HepG2 (cell line): ENCODE data around the gene NINL. TPM values are rescaled to one million over a fixed set of nuclear protein-coding genes. Genes with fewer than 3 reads are reported as not detected.

Experiments used
- CSRNP1 ChIP-seq: sonication (generic); formaldehyde crosslinking; IDR thresholded peaks from 2 replicates; pipeline ENCODE4 v1.8.1; 2023; ENCODE audit warnings: mild to moderate bottlenecking, missing genetic modification reagents
- HMG20A ChIP-seq: IDR thresholded peaks from 2 replicates; pipeline ENCODE4 v1.6.1; 2016; ENCODE audit warnings: borderline replicate concordance
- HNF4A ChIP-seq: sonication (generic); formaldehyde crosslinking; IDR thresholded peaks from 2 replicates; pipeline ENCODE4 v1.4.0; 2020; ENCODE audit warnings: missing genetic modification reagents
- IKZF5 ChIP-seq: IDR thresholded peaks from 2 replicates; pipeline ENCODE4 v1.6.1; 2018; ENCODE audit warnings: missing genetic modification reagents, mild to moderate bottlenecking, missing compliant biosample characterization
- ONECUT2 ChIP-seq: sonication (generic); formaldehyde crosslinking; IDR thresholded peaks from 2 replicates; pipeline ENCODE4 v1.4.0; 2020; ENCODE audit warnings: missing genetic modification reagents
- PAXIP1 ChIP-seq: sonication (generic); formaldehyde crosslinking; conservative IDR thresholded peaks from 2 replicates; pipeline ENCODE4 v1.4.0; 2020; ENCODE audit warnings: mild to moderate bottlenecking, missing genetic modification reagents, moderate library complexity
- STAG1 ChIP-seq: sonication (generic); formaldehyde crosslinking; IDR thresholded peaks from 2 replicates; pipeline ENCODE4 v1.4.0; 2020; ENCODE audit warnings: missing genetic modification reagents
- YEATS4 ChIP-seq: sonication (generic); formaldehyde crosslinking; IDR thresholded peaks from 2 replicates; pipeline ENCODE4 v1.4.0; 2020; ENCODE audit warnings: missing genetic modification reagents, borderline replicate concordance
- ZNF180 ChIP-seq: sonication (generic); formaldehyde crosslinking; IDR thresholded peaks from 2 replicates; pipeline ENCODE4 v1.4.0; 2020; ENCODE audit warnings: low read depth, missing genetic modification reagents, borderline replicate concordance
- ZNF207 ChIP-seq: fragments of 450-650 bp; IDR thresholded peaks from 2 replicates; pipeline ENCODE4 v1.6.1; 2016; ENCODE audit warnings: antibody characterized with exemption, borderline replicate concordance
- ZNF235 ChIP-seq: sonication (generic); formaldehyde crosslinking; IDR thresholded peaks from 2 replicates; pipeline ENCODE4 v1.8.1; 2023; ENCODE audit warnings: mild to moderate bottlenecking, missing genetic modification reagents, borderline replicate concordance
- ZNF253 ChIP-seq: sonication (generic); formaldehyde crosslinking; IDR thresholded peaks from 2 replicates; pipeline ENCODE4 v1.8.0; 2022; ENCODE audit warnings: mild to moderate bottlenecking, missing genetic modification reagents, borderline replicate concordance
- ZNF354B ChIP-seq: sonication (generic); formaldehyde crosslinking; IDR thresholded peaks from 2 replicates; pipeline ENCODE4 v1.8.0; 2022; ENCODE audit warnings: mild to moderate bottlenecking, missing genetic modification reagents
- ZNF749 ChIP-seq: sonication (generic); formaldehyde crosslinking; IDR thresholded peaks from 2 replicates; pipeline ENCODE4 v1.8.0; 2022; ENCODE audit warnings: mild to moderate bottlenecking, missing genetic modification reagents, moderate library complexity, borderline replicate concordance
- ZNF850 ChIP-seq: sonication (generic); formaldehyde crosslinking; conservative IDR thresholded peaks from 2 replicates; pipeline ENCODE4 v1.9.0; 2021; ENCODE audit warnings: mild to moderate bottlenecking, missing genetic modification reagents
- ZSCAN25 ChIP-seq: sonication (generic); formaldehyde crosslinking; IDR thresholded peaks from 2 replicates; pipeline ENCODE4 v1.8.0; 2022; ENCODE audit warnings: mild to moderate bottlenecking, missing genetic modification reagents
- polyA plus RNA-seq, 8 experiments: library from polyadenylated mRNA; depleted of rRNA in 3 of 8; stranded (reverse) in 7 of 8; unstranded in 1 of 8; fragments of >200 nt; fragmentation: Illumina TruSeq in 4 of 8; extraction: Trizol in 4 of 8; gene quantifications; 2 replicates each; pipeline versions ENCODE4 v1.2.1 to v1.2.3, GENCODE V29; 2011 to 2016; ENCODE audit warnings: low read depth in 4 of 8, missing spikeins in 1 of 8, mixed read lengths in 1 of 8; ENCODE audit not compliant: insufficient read depth in 1 of 8
- total RNA-seq, 5 experiments: library from RNA; depleted of rRNA; stranded (reverse); fragments of >200 nt; fragmentation: Illumina TruSeq; extraction: Trizol; gene quantifications; 2 replicates each; pipeline ENCODE4 v1.2.3, GENCODE V29; 2016; ENCODE audit warnings: low read depth in 1 of 5
- TF ChIP-seq, protein P1 (sequence below): sonication (generic); formaldehyde crosslinking; IDR thresholded peaks from 2 replicates; pipeline ENCODE4 v1.4.0; 2020; ENCODE audit warnings: missing genetic modification reagents
- TF ChIP-seq, protein P2 (sequence below): sonication (generic); IDR thresholded peaks from 2 replicates; pipeline ENCODE4 v1.6.1; 2016; ENCODE audit warnings: low read depth, borderline replicate concordance
- TF ChIP-seq, protein P3 (sequence below): sonication (generic); formaldehyde crosslinking; IDR thresholded peaks from 2 replicates; pipeline ENCODE4 v1.4.0; 2020; ENCODE audit warnings: missing genetic modification reagents, mild to moderate bottlenecking, borderline replicate concordance

Gene NINL
- total and polyA plus RNA-seq, 2 of the 13 experiments (the other 11 are each of a cell fraction or from before 2014, with no cell fraction given), result 32.3 to 34.3 TPM

- TF ChIP-seq ZNF850 (CRISPR knock-in tag), result no peak
- no peak for TF ChIP-seq ZNF253 (CRISPR knock-in tag)
- TF ChIP-seq ZNF235 (CRISPR knock-in tag), result no peak
- no peak for TF ChIP-seq ZSCAN25
- TF ChIP-seq, protein P1, sequence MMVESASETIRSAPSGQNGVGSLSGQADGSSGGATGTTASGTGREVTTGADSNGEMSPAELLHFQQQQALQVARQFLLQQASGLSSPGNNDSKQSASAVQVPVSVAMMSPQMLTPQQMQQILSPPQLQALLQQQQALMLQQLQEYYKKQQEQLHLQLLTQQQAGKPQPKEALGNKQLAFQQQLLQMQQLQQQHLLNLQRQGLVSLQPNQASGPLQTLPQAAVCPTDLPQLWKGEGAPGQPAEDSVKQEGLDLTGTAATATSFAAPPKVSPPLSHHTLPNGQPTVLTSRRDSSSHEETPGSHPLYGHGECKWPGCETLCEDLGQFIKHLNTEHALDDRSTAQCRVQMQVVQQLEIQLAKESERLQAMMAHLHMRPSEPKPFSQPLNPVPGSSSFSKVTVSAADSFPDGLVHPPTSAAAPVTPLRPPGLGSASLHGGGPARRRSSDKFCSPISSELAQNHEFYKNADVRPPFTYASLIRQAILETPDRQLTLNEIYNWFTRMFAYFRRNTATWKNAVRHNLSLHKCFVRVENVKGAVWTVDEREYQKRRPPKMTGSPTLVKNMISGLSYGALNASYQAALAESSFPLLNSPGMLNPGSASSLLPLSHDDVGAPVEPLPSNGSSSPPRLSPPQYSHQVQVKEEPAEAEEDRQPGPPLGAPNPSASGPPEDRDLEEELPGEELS (CRISPR knock-in tag), result peak; percentile 57
- no peak for TF ChIP-seq ZNF180 (CRISPR knock-in tag)
- TF ChIP-seq IKZF5 (CRISPR knock-in tag), result 0 out of 2 replicates have a peak, but pooled peaks have one; percentile 29
- peak; percentile 77 for TF ChIP-seq PAXIP1 (CRISPR knock-in tag)
- no peak for TF ChIP-seq HMG20A (CRISPR knock-in tag)
- TF ChIP-seq ONECUT2 (CRISPR knock-in tag), result no peak
- no peak for TF ChIP-seq ZNF354B
- TF ChIP-seq ZNF749 (CRISPR knock-in tag), result 0 out of 2 replicates have a peak, but pooled peaks have one; percentile 34
- TF ChIP-seq STAG1 (CRISPR knock-in tag), result peak; percentile 14; the same call in 1 of the 2 replicates
- TF ChIP-seq CSRNP1 (CRISPR knock-in tag), result no peak
- TF ChIP-seq, protein P2, sequence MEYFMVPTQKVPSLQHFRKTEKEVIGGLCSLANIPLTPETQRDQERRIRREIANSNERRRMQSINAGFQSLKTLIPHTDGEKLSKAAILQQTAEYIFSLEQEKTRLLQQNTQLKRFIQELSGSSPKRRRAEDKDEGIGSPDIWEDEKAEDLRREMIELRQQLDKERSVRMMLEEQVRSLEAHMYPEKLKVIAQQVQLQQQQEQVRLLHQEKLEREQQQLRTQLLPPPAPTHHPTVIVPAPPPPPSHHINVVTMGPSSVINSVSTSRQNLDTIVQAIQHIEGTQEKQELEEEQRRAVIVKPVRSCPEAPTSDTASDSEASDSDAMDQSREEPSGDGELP, result no peak
- TF ChIP-seq, protein P3, sequence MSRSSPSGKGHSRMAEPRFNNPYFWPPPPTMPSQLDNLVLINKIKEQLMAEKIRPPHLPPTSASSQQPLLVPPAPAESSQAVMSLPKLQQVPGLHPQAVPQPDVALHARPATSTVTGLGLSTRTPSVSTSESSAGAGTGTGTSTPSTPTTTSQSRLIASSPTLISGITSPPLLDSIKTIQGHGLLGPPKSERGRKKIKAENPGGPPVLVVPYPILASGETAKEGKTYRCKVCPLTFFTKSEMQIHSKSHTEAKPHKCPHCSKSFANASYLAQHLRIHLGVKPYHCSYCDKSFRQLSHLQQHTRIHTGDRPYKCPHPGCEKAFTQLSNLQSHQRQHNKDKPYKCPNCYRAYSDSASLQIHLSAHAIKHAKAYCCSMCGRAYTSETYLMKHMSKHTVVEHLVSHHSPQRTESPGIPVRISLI (CRISPR knock-in tag), result no peak
- peak; percentile 65; the same call in 1 of the 2 replicates for TF ChIP-seq YEATS4
- TF ChIP-seq ZNF207, result no peak
- peak; percentile 82 for TF ChIP-seq HNF4A (CRISPR knock-in tag)
These were observed 6.1 kb downstream of the NINL start (continued) for GRCh38 chr20:25579081-25579770.
